GM21529 (cell line): ENCODE measurements around the gene TPPP3.

Experiments
- ATAC-seq: cut with Tn5 transposase; IDR thresholded peaks from one replicate; pipeline ENCODE4 v1.9.1; 2021; ENCODE audit not compliant: unreplicated experiment

Gene TPPP3

GRCh38 chr16:67350324-67350723 lies 43.0 kb downstream of the TPPP3 start:
- no peak for ATAC-seq

GRCh38 chr16:67349172-67349571 lies 44.1 kb downstream of the TPPP3 start:
- ATAC-seq = no peak

- no peak for ATAC-seq
Observed at GRCh38 chr16:67346341-67346740, 47.0 kb downstream of the TPPP3 start.

GRCh38 chr16:67345401-67345800 lies 47.9 kb downstream of the TPPP3 start:
- ATAC-seq = no peak

- ATAC-seq = no peak
Observed at GRCh38 chr16:67342616-67343015, 50.7 kb downstream of the TPPP3 start.

- ATAC-seq = no peak
Observed at GRCh38 chr16:67341250-67341649, 52.0 kb downstream of the TPPP3 start.
